ENCODE data around the gene BORCS6. TPM values are rescaled to one million over a fixed set of nuclear protein-coding genes. Genes with fewer than 3 reads are reported as not detected.
A peak's percentile ranks its signal among the peaks of the same experiment; 100 is the strongest.

BORCS6 gene
- total and polyA plus RNA-seq, 2 experiments from 2014 or later, result 13.7 to 19.7 TPM

DNA sequence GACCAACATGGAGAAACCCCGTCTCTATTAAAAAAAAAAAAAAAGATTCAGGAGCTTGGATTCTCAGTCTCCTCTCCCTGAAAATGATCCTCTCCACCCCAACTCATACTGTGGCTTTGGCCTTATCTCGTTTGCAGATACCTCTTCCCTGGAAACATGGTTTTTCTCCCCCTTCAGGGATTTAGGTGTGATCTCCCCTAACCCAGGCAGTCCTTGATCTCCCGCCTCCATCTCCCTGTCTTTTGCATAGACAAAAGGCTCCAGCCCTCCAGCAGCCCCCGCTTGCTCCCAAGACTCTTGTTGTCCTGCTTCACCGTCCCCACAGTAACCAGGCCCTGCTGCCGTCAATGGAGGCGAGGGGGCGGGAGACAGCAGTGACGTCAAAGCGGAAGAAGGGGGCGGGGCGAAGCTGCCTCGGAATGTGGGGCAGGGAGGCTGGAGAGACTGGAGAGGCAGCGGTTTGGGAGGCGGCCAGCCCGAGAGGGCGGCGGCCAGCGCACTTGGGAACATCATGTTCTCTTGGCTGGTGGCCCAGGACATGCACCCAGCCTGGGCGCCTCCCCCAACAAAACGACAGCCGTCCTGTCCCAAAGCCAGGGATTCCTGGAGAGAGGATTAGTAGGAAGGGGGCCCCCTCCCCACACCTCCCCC lies 35.9 kb downstream of the BORCS6 start:
- no peaks in the 10 kb centered on the region for H3K9me3 ChIP-seq (ENCODE audit: low read depth)
- no peaks in the 10 kb centered on the region for H3K27me3 ChIP-seq
- TF ChIP-seq, protein P1, sequence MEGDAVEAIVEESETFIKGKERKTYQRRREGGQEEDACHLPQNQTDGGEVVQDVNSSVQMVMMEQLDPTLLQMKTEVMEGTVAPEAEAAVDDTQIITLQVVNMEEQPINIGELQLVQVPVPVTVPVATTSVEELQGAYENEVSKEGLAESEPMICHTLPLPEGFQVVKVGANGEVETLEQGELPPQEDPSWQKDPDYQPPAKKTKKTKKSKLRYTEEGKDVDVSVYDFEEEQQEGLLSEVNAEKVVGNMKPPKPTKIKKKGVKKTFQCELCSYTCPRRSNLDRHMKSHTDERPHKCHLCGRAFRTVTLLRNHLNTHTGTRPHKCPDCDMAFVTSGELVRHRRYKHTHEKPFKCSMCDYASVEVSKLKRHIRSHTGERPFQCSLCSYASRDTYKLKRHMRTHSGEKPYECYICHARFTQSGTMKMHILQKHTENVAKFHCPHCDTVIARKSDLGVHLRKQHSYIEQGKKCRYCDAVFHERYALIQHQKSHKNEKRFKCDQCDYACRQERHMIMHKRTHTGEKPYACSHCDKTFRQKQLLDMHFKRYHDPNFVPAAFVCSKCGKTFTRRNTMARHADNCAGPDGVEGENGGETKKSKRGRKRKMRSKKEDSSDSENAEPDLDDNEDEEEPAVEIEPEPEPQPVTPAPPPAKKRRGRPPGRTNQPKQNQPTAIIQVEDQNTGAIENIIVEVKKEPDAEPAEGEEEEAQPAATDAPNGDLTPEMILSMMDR (IDR thresholded peaks at IDR 0.05; ENCODE audit: low read depth, low read length), result no peak
- DNase-seq (ENCODE audit: low read depth in 1 of 2, low spot score in 1 of 2), result peak; percentile 92 to 100
- peaks cover 38% of the 10 kb centered on the region for H3K4me1 ChIP-seq (ENCODE audit: low read depth)
- peak overlapping the region; percentile 11 for H3K4me3 ChIP-seq
- H3K36me3 ChIP-seq, result peaks cover 9% of the 10 kb centered on the region
- peak overlapping the region; percentile 88 for H3K27ac ChIP-seq

DNA sequence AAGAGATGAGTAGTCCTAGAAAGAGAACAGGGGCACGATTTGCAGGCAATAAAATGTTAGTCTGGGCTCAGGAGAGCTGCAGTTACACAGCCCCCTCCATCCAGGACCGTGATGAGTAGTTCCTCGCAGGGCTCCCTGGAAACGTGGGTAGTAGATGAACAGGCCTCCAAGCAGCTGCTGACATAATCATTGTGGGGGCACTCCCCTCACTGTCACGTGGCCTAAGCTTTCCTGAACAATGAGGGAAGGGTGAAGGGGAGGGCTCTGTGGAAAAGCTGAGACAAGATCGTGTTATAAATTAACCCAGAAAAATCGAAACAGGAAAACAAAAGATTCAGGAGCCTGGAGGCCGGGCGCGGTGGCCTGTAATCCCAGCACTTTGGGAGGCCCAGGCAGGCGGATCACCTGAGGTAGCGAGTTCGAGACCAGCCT lies 36.4 kb downstream of the BORCS6 start:
- TF ChIP-seq, protein P1 (IDR thresholded peaks at IDR 0.05; ENCODE audit: low read depth, low read length), result no peak
- peak overlapping the region; percentile 88 for H3K27ac ChIP-seq
- peak in 1 of 2 donors; percentile 98 for DNase-seq (ENCODE audit: low read depth in 1 of 2, low spot score in 1 of 2)
- H3K36me3 ChIP-seq, result peaks cover 11% of the 10 kb centered on the region
- H3K4me3 ChIP-seq, result no peak overlapping the region
- H3K27me3 ChIP-seq, result no peaks in the 10 kb centered on the region
- H3K9me3 ChIP-seq (ENCODE audit: low read depth), result no peaks in the 10 kb centered on the region
- H3K4me1 ChIP-seq (ENCODE audit: low read depth), result peaks cover 38% of the 10 kb centered on the region

DNA sequence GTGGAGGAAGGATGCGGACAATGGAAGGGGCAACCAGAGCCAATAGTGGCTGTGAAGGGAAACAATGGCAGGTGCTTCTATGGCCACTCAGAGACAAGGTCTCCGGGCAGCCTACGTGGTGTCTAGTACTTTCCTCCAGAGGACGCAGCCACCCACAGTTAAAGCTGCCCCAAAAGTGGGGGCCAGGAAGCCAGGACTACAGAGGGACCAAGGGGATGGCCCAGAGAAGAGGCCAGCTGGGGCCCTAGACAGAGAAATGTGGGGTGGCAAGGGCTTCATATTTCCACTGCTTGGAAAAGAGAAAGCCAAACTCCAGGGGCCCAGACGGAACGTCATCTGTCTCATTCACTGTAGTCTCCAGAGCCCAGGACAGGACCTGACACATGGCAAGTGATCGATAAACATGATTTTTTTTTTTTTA lies 36.9 kb downstream of the BORCS6 start:
- no peak overlapping the region for H3K4me3 ChIP-seq
- H3K27me3 ChIP-seq, result no peaks in the 10 kb centered on the region
- peak overlapping the region; percentile 88 for H3K27ac ChIP-seq
- H3K9me3 ChIP-seq (ENCODE audit: low read depth), result no peaks in the 10 kb centered on the region
- peaks cover 38% of the 10 kb centered on the region for H3K4me1 ChIP-seq (ENCODE audit: low read depth)
- TF ChIP-seq, protein P1 (IDR thresholded peaks at IDR 0.05; ENCODE audit: low read depth, low read length), result no peak
- H3K36me3 ChIP-seq, result peaks cover 16% of the 10 kb centered on the region
- DNase-seq (ENCODE audit: low read depth in 1 of 2, low spot score in 1 of 2), result no peak

DNA sequence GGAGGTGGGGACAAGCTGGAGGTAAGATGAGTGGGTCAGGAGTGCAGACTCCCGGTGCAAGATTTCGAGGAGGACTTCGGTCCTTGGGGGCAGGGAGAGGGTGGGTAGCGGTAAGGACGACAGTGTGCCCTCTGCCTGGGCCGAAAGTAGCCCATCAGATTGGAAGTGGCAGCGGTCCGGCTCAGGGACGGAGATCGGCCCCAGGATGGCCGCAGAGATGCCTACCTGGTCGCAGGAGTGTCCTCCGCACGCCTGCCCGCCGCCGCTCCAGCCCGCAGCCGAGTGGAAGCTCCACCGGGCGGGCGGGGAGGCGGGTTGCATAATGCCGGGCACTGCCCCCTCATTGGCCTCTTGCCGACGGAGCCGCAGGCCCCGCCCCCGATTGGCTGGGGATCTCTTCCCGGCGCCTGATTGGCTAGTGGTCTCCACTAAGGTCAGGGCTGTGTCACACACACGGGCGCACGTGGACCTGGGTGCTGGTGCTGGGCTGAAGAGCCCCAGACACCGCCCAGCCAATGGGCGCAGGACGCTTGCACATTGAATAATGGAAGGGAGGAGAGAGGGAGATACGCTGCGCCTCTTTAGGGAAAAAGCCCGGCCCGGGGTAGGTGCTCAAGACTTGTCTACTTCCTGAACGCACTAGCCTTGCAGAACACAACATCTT lies 37.7 kb downstream of the BORCS6 start, which contains the start of gene PER1:
PER1 (minus strand) TSS at position 293 of the 664 bp plus-strand sequence. CDS start 1,698 bp downstream, outside the sequence.
- no peaks in the 10 kb centered on the region for H3K27me3 ChIP-seq
- DNase-seq (ENCODE audit: low read depth in 1 of 2, low spot score in 1 of 2), result peak; percentile 96 to 98
- H3K4me3 ChIP-seq, result peak within 1 kb of the TSS; percentile 64
- TF ChIP-seq, protein P1 (IDR thresholded peaks at IDR 0.05; ENCODE audit: low read depth, low read length), result no peak
- no peaks in the 10 kb centered on the region for H3K9me3 ChIP-seq (ENCODE audit: low read depth)
- H3K36me3 ChIP-seq, result peaks cover 24% of the 10 kb centered on the region
- peaks cover 38% of the 10 kb centered on the region for H3K4me1 ChIP-seq (ENCODE audit: low read depth)
- peak within 1 kb of the TSS; percentile 97 for H3K27ac ChIP-seq

DNA sequence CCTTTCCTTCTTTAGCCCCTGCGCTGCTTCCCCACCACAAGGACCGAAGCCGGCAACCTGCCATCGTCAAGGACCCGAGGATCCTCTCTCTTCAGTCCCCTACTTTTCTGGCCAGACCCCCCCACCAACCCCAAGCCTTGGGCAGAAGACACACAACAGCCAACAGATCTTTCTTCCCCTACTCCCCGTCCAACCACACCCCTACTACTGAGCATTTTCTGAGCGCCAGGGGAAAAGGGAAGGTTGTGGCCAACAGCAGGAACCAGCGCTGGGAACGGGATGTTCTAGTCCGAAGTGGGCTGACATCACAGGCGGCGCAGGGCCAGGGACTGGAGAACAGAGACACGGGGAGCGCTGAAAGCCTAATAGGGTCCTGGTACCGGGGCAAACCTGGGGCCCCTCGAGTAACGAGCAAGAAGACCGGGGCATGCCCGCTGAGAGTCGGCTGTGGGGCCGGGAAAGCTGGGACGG lies 38.3 kb downstream of the BORCS6 start:
- peak; percentile 56 to 88 for DNase-seq (ENCODE audit: low read depth in 1 of 2, low spot score in 1 of 2)
- TF ChIP-seq, protein P1 (IDR thresholded peaks at IDR 0.05; ENCODE audit: low read depth, low read length), result no peak
- no peaks in the 10 kb centered on the region for H3K27me3 ChIP-seq
- peak overlapping the region; percentile 97 for H3K27ac ChIP-seq
- no peaks in the 10 kb centered on the region for H3K9me3 ChIP-seq (ENCODE audit: low read depth)
- peaks cover 30% of the 10 kb centered on the region for H3K36me3 ChIP-seq
- H3K4me3 ChIP-seq, result peak overlapping the region; percentile 64
- peaks cover 38% of the 10 kb centered on the region for H3K4me1 ChIP-seq (ENCODE audit: low read depth)

Measured in cardiac muscle cell (in vitro differentiated cells and primary cell).